HepG2 (cell line): ENCODE results near the gene CSNK1D. TPM values are rescaled to one million over a fixed set of nuclear protein-coding genes. Genes with fewer than 3 reads are reported as not detected.

Experiments
- AHR ChIP-seq: IDR thresholded peaks from 2 replicates; pipeline ENCODE4 v1.6.1; 2018; ENCODE audit warnings: missing genetic modification reagents, missing compliant biosample characterization
- ATM ChIP-seq: fragments of 450-650 bp; IDR thresholded peaks from 2 replicates; pipeline ENCODE4 v1.7.1; 2017; ENCODE audit warnings: mild to moderate bottlenecking, borderline replicate concordance
- CBX2 ChIP-seq, 2 experiments: fragments of 200-600 bp in 1 of 2; sonication (generic); formaldehyde crosslinking in 1 of 2; IDR thresholded peaks; 2 replicates each; pipeline versions ENCODE4 v1.7.0 to v1.8.1; 2018 to 2022; ENCODE audit warnings: low read depth in 2 of 2, low read length in 1 of 2, mild to moderate bottlenecking in 1 of 2, missing genetic modification reagents in 1 of 2
- CENPBD1 ChIP-seq: sonication (generic); formaldehyde crosslinking; IDR thresholded peaks from 2 replicates; pipeline ENCODE4 v1.8.0; 2022; ENCODE audit warnings: missing genetic modification reagents, low read depth, mild to moderate bottlenecking, borderline replicate concordance
- FOSL1 ChIP-seq: sonication (generic); formaldehyde crosslinking; IDR thresholded peaks from 2 replicates; pipeline ENCODE4 v1.9.0; 2021; ENCODE audit warnings: missing genetic modification reagents, borderline replicate concordance
- HMGA1 ChIP-seq: sonication (generic); formaldehyde crosslinking; conservative IDR thresholded peaks from 2 replicates; pipeline ENCODE4 v1.4.0; 2020; ENCODE audit warnings: missing genetic modification reagents
- IKZF1 ChIP-seq: fragments of 450-650 bp; IDR thresholded peaks from 2 replicates; pipeline ENCODE4 v1.7.1; 2016
- KAT2B ChIP-seq: fragments of 150-350 bp; IDR thresholded peaks from 2 replicates; pipeline ENCODE4 v1.6.1; 2014; ENCODE audit warnings: low read depth, low read length, borderline replicate concordance
- PRPF4 ChIP-seq: fragments of 200-400 bp; formaldehyde crosslinking; IDR thresholded peaks from 2 replicates; pipeline ENCODE4 v1.6.1; 2016; ENCODE audit warnings: low read length, low read depth; ENCODE audit not compliant: poor library complexity, severe bottlenecking
- PTBP1 ChIP-seq: fragments of 200-400 bp; formaldehyde crosslinking; IDR thresholded peaks from 2 replicates; pipeline ENCODE4 v1.6.1; 2018; ENCODE audit warnings: low read length, low read depth; ENCODE audit not compliant: poor library complexity, severe bottlenecking
- RBFOX2 ChIP-seq: fragments of 200-400 bp; formaldehyde crosslinking; IDR thresholded peaks from 2 replicates; pipeline ENCODE4 v1.6.1; 2017; ENCODE audit warnings: low read depth, mild to moderate bottlenecking, low read length
- RFXANK ChIP-seq: IDR thresholded peaks from 2 replicates; pipeline ENCODE4 v1.6.1; 2016
- SATB2 ChIP-seq: sonication (generic); formaldehyde crosslinking; IDR thresholded peaks from 2 replicates; pipeline ENCODE4 v1.5.0; 2020; ENCODE audit warnings: missing genetic modification reagents
- THAP11 ChIP-seq: IDR thresholded peaks from 2 replicates; pipeline ENCODE4 v1.6.1; 2016; ENCODE audit warnings: missing biosample characterization, missing genetic modification reagents
- ZNF136 ChIP-seq: sonication (generic); formaldehyde crosslinking; IDR thresholded peaks from 2 replicates; pipeline ENCODE4 v1.8.1; 2022; ENCODE audit warnings: low read depth, mild to moderate bottlenecking, moderate library complexity, missing genetic modification reagents
- ZNF207 ChIP-seq: fragments of 450-650 bp; IDR thresholded peaks from 2 replicates; pipeline ENCODE4 v1.6.1; 2016; ENCODE audit warnings: antibody characterized with exemption, borderline replicate concordance
- ZNF34 ChIP-seq: sonication (generic); formaldehyde crosslinking; IDR thresholded peaks from 2 replicates; pipeline ENCODE4 v1.4.0; 2020; ENCODE audit warnings: mild to moderate bottlenecking, missing genetic modification reagents, borderline replicate concordance
- ZNF7 ChIP-seq: IDR thresholded peaks from 2 replicates; pipeline ENCODE4 v1.6.1; 2016; ENCODE audit warnings: missing biosample characterization, missing genetic modification reagents
- ZNF709 ChIP-seq: sonication (generic); formaldehyde crosslinking; IDR thresholded peaks from 2 replicates; pipeline ENCODE4 v1.5.0; 2020; ENCODE audit warnings: mild to moderate bottlenecking, missing genetic modification reagents
- ZNF749 ChIP-seq: sonication (generic); formaldehyde crosslinking; IDR thresholded peaks from 2 replicates; pipeline ENCODE4 v1.8.0; 2022; ENCODE audit warnings: mild to moderate bottlenecking, missing genetic modification reagents, moderate library complexity, borderline replicate concordance
- ZNF772 ChIP-seq: sonication (generic); formaldehyde crosslinking; IDR thresholded peaks from 2 replicates; pipeline ENCODE4 v1.5.0; 2020; ENCODE audit warnings: mild to moderate bottlenecking, missing genetic modification reagents
- ZNF773 ChIP-seq: sonication (generic); formaldehyde crosslinking; IDR thresholded peaks from 2 replicates; pipeline ENCODE4 v1.4.0; 2020; ENCODE audit warnings: missing genetic modification reagents, borderline replicate concordance
- polyA plus RNA-seq, 8 experiments: library from polyadenylated mRNA; depleted of rRNA in 3 of 8; stranded (reverse) in 7 of 8; unstranded in 1 of 8; fragments of >200 nt; fragmentation: Illumina TruSeq in 4 of 8; extraction: Trizol in 4 of 8; gene quantifications; 2 replicates each; pipeline versions ENCODE4 v1.2.1 to v1.2.3, GENCODE V29; 2011 to 2016; ENCODE audit warnings: low read depth in 4 of 8, missing spikeins in 1 of 8, mixed read lengths in 1 of 8; ENCODE audit not compliant: insufficient read depth in 1 of 8
- total RNA-seq, 5 experiments: library from RNA; depleted of rRNA; stranded (reverse); fragments of >200 nt; fragmentation: Illumina TruSeq; extraction: Trizol; gene quantifications; 2 replicates each; pipeline ENCODE4 v1.2.3, GENCODE V29; 2016; ENCODE audit warnings: low read depth in 1 of 5
- TF ChIP-seq, protein P1 (sequence below): sonication (generic); formaldehyde crosslinking; IDR thresholded peaks from 2 replicates; pipeline ENCODE4 v1.8.1; 2022; ENCODE audit warnings: low read depth, mild to moderate bottlenecking, missing genetic modification reagents
- TF ChIP-seq, protein P2 (sequence below): fragments of 450-650 bp; IDR thresholded peaks from 2 replicates; pipeline ENCODE4 v1.6.1; 2017

Gene CSNK1D
- total and polyA plus RNA-seq, 2 of the 13 experiments (the other 11 are each of a cell fraction or from before 2014, with no cell fraction given), result 31.5 to 128 TPM

DNA sequence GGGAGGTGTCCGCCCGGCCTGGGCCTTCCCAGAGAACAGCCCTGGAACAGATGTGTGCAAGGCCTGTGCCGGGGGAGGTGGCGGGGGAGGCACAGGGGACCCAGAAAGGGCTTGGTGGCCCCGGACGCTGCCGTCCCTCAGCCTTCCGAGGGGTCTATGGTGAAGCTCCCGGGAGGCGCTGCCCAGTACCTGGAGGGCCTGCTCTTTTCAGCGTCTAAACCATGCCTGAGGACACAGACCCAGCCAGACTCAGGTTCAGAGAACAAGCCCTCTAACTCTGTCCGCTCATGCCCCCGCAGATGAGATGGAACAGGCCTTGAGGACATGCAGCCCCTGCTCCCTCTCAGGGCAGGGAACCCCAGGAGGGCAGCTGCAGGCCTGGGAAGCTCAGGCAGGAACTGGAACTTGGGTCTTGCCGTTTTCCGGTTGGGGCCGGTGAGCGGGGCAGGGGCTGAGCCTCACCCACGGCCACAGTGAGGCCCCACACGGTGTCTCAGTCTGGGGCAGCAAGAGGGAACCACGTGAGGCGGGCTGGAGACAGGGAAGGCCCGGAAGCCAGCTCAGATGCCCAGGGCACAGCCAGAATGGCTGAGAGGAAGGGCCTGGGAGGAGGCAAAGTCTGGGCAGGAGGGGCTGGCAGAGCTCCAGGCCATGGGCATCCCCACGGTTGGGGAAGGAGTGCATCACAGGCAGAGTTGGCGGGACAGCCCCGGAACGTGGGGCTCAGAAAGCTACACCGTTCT, 32.1 kb downstream of the CSNK1D start (continued):
- TF ChIP-seq ZNF136 (CRISPR knock-in tag) (peak; percentile 49; the same call in 1 of the 2 replicates), PRPF4 (no peak), RFXANK (0 out of 2 replicates have a peak, but pooled peaks have one; percentile 53), AHR (CRISPR knock-in tag) (peak; percentile 83; the same call in 1 of the 2 replicates), CBX2 (IDR thresholded peaks at IDR 0.05; ENCODE audit: low read depth, low read length) (no peak), CBX2 (CRISPR knock-in tag; IDR thresholded peaks at IDR 0.05; ENCODE audit: low read depth) (no peak; the same call in 1 of the 2 replicates), ZNF749 (CRISPR knock-in tag) (peak; percentile 67), ZNF773 (CRISPR knock-in tag) (0 out of 2 replicates have a peak, but pooled peaks have one; percentile 53), SATB2 (peak; percentile 85), ATM (no peak), ZNF7 (CRISPR knock-in tag) (peak; percentile 10; the same call in 1 of the 2 replicates), ZNF709 (CRISPR knock-in tag) (peak; percentile 49; the same call in 1 of the 2 replicates), PTBP1 (peak; percentile 82), THAP11 (CRISPR knock-in tag) (no peak; the same call in 1 of the 2 replicates), IKZF1 (no peak), HMGA1 (CRISPR knock-in tag) (no peak), FOSL1 (peak; percentile 29; the same call in 1 of the 2 replicates), ZNF34 (CRISPR knock-in tag) (no peak), ZNF207 (no peak), ZNF772 (peak; percentile 8), KAT2B (no peak), RBFOX2 (peak; percentile 70), CENPBD1 (CRISPR knock-in tag) (no peak)
- TF ChIP-seq, protein P1, sequence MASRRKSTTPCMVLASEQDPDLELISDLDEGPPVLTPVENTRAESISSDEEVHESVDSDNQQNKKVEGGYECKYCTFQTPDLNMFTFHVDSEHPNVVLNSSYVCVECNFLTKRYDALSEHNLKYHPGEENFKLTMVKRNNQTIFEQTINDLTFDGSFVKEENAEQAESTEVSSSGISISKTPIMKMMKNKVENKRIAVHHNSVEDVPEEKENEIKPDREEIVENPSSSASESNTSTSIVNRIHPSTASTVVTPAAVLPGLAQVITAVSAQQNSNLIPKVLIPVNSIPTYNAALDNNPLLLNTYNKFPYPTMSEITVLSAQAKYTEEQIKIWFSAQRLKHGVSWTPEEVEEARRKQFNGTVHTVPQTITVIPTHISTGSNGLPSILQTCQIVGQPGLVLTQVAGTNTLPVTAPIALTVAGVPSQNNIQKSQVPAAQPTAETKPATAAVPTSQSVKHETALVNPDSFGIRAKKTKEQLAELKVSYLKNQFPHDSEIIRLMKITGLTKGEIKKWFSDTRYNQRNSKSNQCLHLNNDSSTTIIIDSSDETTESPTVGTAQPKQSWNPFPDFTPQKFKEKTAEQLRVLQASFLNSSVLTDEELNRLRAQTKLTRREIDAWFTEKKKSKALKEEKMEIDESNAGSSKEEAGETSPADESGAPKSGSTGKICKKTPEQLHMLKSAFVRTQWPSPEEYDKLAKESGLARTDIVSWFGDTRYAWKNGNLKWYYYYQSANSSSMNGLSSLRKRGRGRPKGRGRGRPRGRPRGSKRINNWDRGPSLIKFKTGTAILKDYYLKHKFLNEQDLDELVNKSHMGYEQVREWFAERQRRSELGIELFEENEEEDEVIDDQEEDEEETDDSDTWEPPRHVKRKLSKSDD (CRISPR knock-in tag), result no peak; the same call in 1 of the 2 replicates
- TF ChIP-seq, protein P2, sequence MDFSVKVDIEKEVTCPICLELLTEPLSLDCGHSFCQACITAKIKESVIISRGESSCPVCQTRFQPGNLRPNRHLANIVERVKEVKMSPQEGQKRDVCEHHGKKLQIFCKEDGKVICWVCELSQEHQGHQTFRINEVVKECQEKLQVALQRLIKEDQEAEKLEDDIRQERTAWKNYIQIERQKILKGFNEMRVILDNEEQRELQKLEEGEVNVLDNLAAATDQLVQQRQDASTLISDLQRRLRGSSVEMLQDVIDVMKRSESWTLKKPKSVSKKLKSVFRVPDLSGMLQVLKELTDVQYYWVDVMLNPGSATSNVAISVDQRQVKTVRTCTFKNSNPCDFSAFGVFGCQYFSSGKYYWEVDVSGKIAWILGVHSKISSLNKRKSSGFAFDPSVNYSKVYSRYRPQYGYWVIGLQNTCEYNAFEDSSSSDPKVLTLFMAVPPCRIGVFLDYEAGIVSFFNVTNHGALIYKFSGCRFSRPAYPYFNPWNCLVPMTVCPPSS, result no peak
